ENCODE measurements around the gene CLIC5.

Gene CLIC5

DNA sequence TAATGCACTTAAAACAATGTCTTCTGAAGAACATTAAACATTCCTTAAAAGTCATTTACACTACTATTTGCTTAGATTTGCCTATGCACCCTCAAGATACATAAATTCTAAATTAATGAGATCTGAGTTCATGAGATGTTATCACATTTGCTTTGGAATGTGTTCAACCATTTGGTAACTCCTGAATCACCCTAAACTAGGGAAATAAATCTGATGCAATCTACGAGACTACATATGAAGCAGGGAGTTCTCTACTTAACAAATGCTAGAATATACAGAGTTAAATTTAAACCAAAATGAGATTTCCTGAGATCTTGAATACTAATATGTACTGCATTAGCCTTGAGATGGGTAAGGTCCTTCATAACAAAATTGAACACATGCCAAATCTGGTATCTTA, 170.1 kb downstream of the CLIC5 start:
- no peak overlapping the region for H2AFZ ChIP-seq
- H3K27ac ChIP-seq = no peak overlapping the region
- H3K9me3 ChIP-seq (ENCODE audit: control insufficient read depth, low read length) = no peaks in the 10 kb centered on the region
- no peaks in the 10 kb centered on the region for H3K27me3 ChIP-seq (ENCODE audit: control insufficient read depth, insufficient read depth, low read length)
- H3K9ac ChIP-seq = no peak overlapping the region
- no peaks in the 10 kb centered on the region for H3K4me1 ChIP-seq
- H3K4me3 ChIP-seq (ENCODE audit: low read depth, low read length) = no peak overlapping the region
- H3K79me2 ChIP-seq = no peaks in the 10 kb centered on the region
- no peak overlapping the region for H3K4me2 ChIP-seq (ENCODE audit: low read length)
- TF ChIP-seq, protein P1, sequence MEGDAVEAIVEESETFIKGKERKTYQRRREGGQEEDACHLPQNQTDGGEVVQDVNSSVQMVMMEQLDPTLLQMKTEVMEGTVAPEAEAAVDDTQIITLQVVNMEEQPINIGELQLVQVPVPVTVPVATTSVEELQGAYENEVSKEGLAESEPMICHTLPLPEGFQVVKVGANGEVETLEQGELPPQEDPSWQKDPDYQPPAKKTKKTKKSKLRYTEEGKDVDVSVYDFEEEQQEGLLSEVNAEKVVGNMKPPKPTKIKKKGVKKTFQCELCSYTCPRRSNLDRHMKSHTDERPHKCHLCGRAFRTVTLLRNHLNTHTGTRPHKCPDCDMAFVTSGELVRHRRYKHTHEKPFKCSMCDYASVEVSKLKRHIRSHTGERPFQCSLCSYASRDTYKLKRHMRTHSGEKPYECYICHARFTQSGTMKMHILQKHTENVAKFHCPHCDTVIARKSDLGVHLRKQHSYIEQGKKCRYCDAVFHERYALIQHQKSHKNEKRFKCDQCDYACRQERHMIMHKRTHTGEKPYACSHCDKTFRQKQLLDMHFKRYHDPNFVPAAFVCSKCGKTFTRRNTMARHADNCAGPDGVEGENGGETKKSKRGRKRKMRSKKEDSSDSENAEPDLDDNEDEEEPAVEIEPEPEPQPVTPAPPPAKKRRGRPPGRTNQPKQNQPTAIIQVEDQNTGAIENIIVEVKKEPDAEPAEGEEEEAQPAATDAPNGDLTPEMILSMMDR (IDR thresholded peaks at IDR 0.05) = no peak
- no peaks in the 10 kb centered on the region for H3K36me3 ChIP-seq (ENCODE audit: control insufficient read depth, insufficient read depth, low read length)

DNA sequence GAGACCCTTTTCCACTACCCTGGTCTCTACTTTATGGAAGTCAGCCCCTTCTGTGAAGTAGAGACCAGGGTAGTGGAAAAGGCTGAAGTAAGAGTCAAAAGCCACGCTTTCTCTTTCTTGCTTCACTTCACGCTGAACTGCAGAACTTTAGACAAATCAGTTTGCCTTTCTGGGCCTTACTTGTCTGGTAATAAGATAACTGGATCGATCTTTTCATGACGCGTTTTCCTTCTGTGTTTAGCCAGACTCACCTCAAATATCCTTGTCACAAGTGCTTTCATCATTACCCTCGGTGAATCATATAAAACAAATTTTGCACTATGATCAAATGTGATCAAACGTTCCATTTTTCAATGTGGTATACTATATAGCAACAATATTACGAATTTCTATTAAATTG, 170.7 kb downstream of the CLIC5 start:
- no peaks in the 10 kb centered on the region for H3K4me1 ChIP-seq
- H3K4me2 ChIP-seq (ENCODE audit: low read length) = no peak overlapping the region
- H3K27ac ChIP-seq = no peak overlapping the region
- H3K36me3 ChIP-seq (ENCODE audit: control insufficient read depth, insufficient read depth, low read length) = no peaks in the 10 kb centered on the region
- H3K9ac ChIP-seq = no peak overlapping the region
- no peak overlapping the region for H3K4me3 ChIP-seq (ENCODE audit: low read depth, low read length)
- no peaks in the 10 kb centered on the region for H3K79me2 ChIP-seq
- TF ChIP-seq, protein P1 (IDR thresholded peaks at IDR 0.05) = no peak
- no peak overlapping the region for H2AFZ ChIP-seq
- no peaks in the 10 kb centered on the region for H3K27me3 ChIP-seq (ENCODE audit: control insufficient read depth, insufficient read depth, low read length)
- H3K9me3 ChIP-seq (ENCODE audit: control insufficient read depth, low read length) = no peaks in the 10 kb centered on the region

DNA sequence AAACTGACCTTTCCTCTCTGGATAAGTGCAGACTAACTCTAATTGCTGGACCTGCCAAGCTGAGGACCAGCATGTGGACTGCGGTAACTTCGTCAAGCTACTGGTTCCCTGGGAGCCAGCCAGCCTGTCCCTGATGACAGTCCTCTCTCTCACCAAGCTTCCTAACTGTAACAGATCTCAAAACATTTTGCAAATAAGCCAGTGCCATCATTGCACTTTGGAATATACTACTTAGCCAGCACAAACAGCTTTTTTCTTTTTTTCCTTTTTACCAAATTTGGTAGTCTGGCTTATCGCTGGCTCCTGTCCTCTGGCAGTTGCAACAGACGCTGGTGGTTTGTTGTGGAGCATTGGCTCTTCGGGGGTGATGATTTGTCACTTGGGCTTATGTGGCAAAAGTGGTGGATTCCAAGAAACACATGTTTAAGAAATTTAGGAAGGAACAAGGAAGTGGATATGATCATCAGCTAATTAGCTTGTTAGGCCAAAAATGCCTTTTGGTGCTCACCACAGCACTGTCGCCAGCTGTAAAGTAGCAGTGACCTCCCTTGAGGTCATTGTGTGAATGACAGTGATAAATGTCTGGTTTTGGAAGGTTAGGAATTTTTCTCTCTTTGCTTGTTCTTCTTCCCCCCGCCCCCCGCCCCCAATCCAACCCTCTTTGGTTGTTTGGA, 171.7 kb downstream of the CLIC5 start:
- H3K27me3 ChIP-seq (ENCODE audit: control insufficient read depth, insufficient read depth, low read length) = no peaks in the 10 kb centered on the region
- no peaks in the 10 kb centered on the region for H3K79me2 ChIP-seq
- no peaks in the 10 kb centered on the region for H3K9me3 ChIP-seq (ENCODE audit: control insufficient read depth, low read length)
- H3K36me3 ChIP-seq (ENCODE audit: control insufficient read depth, insufficient read depth, low read length) = no peaks in the 10 kb centered on the region
- no peaks in the 10 kb centered on the region for H3K4me1 ChIP-seq
- TF ChIP-seq, protein P1 (IDR thresholded peaks at IDR 0.05) = no peak
- no peak overlapping the region for H3K4me3 ChIP-seq (ENCODE audit: low read depth, low read length)
- H3K27ac ChIP-seq = no peak overlapping the region
- peak overlapping the region; percentile 19 for H2AFZ ChIP-seq
- no peak overlapping the region for H3K4me2 ChIP-seq (ENCODE audit: low read length)
- H3K9ac ChIP-seq = no peak overlapping the region

DNA sequence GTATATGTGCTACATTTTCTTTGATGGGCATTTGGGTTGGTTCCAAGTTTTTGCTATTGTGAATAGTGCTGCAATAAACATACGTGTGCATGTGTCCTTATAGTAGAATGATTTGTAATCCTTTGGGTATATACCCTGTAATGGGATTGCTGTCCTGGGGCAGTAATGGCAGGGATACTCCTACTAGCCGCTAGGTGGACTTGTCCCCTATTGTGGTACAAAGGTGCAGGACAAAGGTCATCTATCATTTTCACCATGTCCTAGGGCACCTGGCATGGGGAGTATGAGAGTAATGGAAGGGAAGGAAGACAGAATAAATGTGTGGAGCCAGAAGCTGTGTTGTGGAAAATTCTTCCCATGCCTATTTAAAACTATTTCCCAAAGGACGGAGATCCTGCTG, 174.6 kb downstream of the CLIC5 start:
- H3K27ac ChIP-seq = no peak overlapping the region
- no peak overlapping the region for H3K4me3 ChIP-seq (ENCODE audit: low read depth, low read length)
- no peaks in the 10 kb centered on the region for H3K27me3 ChIP-seq (ENCODE audit: control insufficient read depth, insufficient read depth, low read length)
- no peaks in the 10 kb centered on the region for H3K9me3 ChIP-seq (ENCODE audit: control insufficient read depth, low read length)
- H3K4me1 ChIP-seq = no peaks in the 10 kb centered on the region
- TF ChIP-seq, protein P1 (IDR thresholded peaks at IDR 0.05) = no peak
- no peak overlapping the region for H3K4me2 ChIP-seq (ENCODE audit: low read length)
- H3K79me2 ChIP-seq = no peaks in the 10 kb centered on the region
- no peak overlapping the region for H3K9ac ChIP-seq
- H2AFZ ChIP-seq = no peak overlapping the region
- H3K36me3 ChIP-seq (ENCODE audit: control insufficient read depth, insufficient read depth, low read length) = no peaks in the 10 kb centered on the region

DNA sequence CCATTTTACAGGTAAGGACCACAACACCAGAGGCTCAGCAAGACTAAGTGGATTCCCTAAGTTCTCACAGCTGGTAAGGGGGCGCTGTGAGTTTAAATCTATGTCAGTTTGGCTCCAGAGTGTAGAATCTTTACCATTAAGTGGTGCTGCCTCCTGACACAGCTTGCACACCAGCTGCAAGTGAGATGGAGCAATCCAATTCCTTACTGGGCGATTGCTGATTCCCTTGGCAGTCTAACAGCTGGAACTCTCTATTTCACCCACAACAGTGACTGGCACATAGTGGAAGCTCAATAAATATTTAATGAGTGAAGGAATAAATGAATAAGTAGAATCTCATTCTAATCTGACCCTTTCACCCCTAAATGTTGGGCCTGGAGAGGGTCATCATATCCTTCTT, 176.7 kb downstream of the CLIC5 start:
- no peaks in the 10 kb centered on the region for H3K9me3 ChIP-seq (ENCODE audit: control insufficient read depth, low read length)
- H3K4me2 ChIP-seq (ENCODE audit: low read length) = no peak overlapping the region
- no peaks in the 10 kb centered on the region for H3K27me3 ChIP-seq (ENCODE audit: control insufficient read depth, insufficient read depth, low read length)
- no peak overlapping the region for H3K4me3 ChIP-seq (ENCODE audit: low read depth, low read length)
- H3K27ac ChIP-seq = no peak overlapping the region
- no peaks in the 10 kb centered on the region for H3K79me2 ChIP-seq
- H2AFZ ChIP-seq = no peak overlapping the region
- TF ChIP-seq, protein P1 (IDR thresholded peaks at IDR 0.05) = no peak
- no peak overlapping the region for H3K9ac ChIP-seq
- H3K36me3 ChIP-seq (ENCODE audit: control insufficient read depth, insufficient read depth, low read length) = no peaks in the 10 kb centered on the region
- H3K4me1 ChIP-seq = no peaks in the 10 kb centered on the region

All from parathyroid adenoma (tissue), 2 donors.